GM18519 (cell line): ENCODE data around the gene BMPR2.
"Not testable (repeated sequence)": the region's sequence is repeated elsewhere in the genome, so short reads cannot be mapped to it uniquely, and the experiment has no call there.

Experiments used
- ATAC-seq: cut with Tn5 transposase; IDR thresholded peaks from one replicate; pipeline ENCODE4 v1.9.1; 2021; ENCODE audit warnings: mild to moderate bottlenecking, moderate library complexity; ENCODE audit not compliant: unreplicated experiment, low FRiP score

Gene BMPR2

DNA sequence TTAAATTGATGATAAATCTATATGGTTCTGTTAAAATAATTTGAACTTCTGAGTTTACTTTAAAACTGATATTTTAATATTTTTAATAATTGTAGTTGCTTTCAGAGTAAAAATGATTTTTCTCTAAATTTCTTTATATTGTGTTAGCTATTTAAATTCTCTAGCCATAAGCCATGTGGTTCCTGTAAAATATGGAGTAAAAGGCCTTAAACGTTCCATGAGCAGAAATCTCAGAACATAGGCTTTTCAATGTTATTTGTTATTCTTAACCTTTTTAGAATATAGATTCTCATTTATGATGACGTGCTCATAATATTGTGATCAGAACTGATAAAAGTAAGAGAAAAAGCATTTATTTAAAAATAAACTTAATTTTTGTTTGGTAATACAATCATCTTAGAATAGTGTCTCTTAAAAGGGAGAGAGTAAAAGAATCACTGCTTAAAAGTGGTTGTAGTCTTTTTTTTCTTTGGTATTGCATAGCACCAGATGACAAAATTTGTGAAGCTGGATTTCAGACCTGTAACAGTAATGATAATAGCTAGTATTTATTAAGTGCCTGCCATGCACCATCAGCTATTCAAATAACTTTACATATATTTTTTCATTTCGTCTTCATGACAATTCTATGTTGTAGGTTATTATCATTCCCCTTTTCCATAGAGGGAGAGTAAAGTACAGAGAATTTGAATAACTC, 2.7 kb downstream of the BMPR2 start:
- no peak for ATAC-seq

DNA sequence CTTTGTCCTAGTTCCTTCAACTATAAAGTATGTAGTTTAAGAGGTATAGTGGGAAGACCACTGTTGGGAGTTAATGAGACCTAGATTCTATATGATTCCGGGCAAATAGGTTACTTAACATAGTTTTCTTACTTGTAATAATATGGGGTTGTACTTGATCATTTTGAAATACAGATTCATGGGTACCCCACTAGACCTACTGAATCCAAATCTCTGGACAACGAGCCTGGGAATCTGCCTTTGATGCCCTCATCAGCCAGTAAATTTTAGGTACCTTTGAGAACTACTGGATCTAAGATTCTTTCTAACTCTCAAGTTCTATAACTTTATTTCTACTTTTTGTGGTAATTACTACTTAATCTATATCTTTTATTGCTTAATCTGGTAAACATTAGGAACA, 6.6 kb downstream of the BMPR2 start:
- no peak for ATAC-seq

DNA sequence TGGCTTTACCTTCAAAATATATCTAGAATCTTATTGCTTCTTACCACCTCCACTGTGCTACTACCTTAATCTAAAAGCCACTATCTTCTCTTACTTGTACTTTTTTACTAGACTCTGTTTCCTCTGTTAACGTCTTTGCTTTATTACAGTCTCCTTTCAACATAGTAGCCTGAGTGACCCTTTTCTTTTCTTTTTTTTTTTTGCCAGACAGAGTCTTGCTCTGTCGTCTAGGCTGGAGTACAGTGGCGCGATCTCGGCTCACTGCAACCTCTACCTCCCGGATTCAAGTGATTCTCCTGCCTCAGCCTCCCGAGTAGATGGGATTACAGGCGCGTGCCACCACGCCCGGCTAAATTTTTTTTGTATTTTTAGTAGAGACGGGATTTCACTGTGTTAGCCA, 10.4 kb downstream of the BMPR2 start:
- ATAC-seq: not testable (repeated sequence)

DNA sequence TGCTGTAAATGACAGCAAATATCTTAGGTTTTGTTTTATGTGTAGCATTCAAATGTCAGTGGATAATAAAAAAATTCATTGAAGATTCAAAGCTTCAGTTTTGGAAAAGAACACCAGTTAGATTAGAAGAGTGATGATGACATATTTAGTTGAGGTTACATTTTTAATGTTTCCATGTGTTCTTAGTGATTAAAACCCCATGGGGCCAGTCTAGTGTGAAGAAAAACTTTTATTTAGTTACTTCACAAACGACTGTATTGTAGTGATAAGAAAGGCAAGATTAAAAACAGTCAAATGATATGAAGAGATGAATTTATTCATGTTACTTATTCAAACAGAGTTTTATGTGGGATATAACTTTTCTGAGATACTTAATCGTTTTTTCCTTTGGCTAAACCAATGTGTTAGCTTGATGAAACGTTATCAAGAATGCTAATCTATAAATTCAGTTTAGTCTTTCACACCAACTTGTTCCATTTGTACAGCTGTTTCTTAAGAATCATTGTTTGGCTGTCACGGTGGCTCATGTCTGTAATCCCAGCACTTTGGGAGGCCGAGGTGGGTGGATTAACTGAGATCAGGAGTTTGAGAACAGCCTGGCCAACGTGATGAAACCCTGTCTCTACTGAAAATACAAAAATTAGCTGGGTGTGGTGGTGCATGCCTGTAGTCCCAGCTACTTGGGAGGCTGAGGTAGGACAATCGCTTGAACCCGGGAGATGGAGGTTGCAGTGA, 11.6 kb downstream of the BMPR2 start:
- ATAC-seq: no peak

DNA sequence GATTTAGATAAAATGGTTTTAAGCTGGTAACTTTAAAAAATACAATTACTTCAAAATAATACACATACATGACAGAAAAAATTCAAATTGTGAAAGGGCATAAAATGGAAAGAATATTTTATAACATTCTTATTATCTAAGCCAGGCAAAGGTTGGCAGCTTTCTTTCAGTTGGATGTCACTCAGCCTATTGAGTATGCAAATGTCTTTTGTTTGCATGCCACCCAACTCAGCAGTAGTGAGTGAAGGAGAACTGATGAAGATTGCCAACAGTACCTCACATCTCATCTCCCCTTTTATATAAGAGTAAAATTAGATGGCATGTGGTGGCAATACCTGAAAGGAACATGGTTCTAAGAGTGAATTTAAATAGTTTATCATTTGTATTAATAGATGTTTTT, 24.8 kb downstream of the BMPR2 start:
- ATAC-seq: no peak

DNA sequence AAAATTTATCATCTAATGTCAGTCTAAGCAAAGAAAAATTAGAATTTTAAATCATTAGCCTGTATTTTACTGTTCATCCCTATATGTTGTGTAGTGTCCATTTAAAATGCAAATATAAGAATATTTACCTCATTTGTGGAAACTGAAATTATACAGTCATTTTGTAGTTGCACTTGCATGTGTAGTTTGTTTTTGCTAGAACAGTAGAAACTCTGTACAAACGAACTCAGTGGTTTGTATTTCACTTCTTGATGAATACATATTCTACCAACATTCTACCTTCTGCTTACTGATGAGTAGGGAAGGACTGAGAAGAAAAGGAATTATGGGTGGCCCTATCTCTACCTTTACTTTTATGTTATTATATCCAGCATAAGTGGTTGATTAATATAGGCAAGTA, 29.7 kb downstream of the BMPR2 start:
- no peak for ATAC-seq

DNA sequence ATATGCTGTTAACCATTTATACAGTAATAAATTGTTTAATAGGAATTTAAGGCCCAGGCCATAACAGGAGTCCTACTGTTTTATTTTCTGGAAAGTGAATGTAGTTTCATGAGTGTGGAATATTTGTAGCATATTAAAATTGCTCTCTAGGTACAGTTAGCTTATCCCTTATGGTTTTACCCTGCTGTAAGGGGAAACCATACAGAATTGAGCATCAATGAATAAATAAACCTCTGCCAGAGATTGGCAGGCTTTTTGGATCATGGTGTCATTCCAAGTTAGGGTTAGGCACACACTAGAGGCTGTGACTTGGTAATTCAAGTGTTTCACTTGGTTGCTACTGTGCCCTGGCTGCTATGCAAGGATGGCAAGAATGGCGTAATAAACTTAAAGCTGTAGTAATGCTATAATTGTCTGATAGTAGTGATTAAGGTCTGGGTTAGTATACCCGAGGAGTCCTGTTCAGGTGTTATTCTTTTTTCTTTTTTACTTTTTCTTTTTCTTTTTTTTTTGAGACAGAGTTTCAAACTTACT, 30.4 kb downstream of the BMPR2 start:
- no peak for ATAC-seq

DNA sequence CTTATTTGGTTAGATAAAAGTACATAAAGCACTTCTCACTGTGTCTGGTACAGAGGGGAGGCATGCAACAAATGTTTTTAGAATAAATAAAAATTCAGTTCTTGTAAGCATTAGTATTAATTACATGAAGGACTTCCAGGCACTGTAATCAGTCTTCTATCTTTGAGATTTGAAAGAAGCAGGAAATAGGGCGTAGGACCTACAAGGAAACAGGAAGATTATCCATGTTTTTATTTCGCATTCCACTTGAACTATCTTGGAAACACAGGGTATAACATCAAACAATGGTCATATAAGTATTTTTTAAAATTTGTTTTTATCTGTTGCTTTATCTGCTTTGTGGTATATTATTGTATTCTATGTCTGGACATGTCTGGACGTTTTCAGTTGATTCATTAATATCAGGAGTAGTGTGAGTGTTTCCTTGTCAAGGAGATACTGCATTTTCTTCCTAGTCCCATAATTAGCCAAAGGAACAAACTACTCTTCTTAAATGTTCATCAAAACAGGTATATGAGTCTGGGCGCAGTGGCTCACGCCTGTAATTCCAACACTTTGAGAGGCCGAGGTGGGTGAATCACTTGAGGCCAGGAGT, 32.5 kb downstream of the BMPR2 start:
- no peak for ATAC-seq

DNA sequence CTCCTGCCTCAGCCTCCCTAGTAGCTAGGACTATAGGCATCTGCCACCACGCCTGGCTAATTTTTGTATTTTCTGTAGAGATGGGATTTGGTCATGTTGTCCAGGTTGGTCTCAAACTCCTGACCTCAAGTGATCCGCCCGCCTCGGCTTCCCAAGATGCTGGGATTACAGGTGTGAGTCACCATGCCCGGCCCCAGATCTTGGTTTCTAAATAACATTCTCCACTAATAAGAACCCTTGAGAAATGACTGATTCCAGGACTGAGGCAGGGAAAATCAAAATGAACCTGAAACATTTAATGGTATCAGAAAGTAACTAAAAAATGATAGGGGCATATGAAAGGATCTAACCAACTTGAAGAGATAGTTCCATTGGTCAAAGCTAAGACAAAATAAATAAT, 34.0 kb downstream of the BMPR2 start:
- no peak for ATAC-seq

DNA sequence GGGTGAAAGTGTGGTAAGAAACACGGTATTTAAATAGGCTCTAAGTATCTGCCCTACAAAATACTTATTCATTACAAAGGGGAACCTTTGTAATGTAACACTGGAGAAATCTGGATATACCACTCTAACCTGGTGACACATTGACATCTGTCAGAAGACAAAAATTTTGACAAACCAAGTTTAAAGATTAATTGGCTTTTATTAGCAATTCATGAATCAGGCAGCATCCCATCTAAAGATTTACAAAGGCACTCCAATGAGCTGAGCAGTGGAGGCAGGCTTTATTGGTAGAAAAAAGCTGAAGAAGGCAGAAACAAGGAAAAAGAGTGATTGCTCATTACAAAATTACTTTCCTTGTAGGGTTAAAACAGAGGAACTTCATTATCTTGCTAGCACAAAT, 35.0 kb downstream of the BMPR2 start:
- no peak for ATAC-seq

DNA sequence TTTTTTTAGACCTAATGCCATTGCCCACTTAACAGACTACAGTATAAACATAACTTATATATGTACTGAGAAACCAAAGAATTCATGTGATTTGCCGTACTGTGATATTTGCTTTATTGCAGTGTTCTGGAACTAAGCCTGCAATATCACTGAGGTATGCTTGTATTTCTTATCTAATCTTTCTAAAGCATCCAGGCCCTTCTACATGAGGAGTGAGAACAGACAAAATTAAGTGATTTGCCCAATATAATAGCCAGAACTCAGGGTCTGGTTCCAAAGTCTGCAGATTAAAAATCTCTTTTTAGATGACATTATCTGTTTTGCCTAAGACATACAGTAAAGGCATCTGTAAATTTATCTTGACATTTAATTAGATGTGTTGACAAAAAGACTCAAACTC, 41.9 kb downstream of the BMPR2 start:
- no peak for ATAC-seq

DNA sequence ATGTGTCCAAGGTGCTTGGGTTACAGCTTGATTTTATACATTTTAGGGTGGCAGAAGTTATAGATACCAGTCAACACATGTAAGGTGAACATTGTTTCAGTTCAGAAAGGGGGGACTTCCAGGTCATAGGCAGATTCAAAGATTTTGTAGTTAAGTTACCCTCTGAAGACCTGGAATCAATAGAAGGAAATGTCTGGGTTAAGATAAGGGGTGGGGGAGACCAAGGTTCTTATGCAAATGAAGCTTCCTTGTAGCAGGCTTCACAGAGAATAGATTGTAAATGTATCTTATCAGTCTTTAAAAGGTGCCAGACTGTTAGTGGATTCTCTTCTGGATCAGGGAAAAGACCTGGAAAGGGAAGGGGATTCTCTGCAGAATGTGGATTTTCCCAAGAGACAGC, 42.4 kb downstream of the BMPR2 start:
- no peak for ATAC-seq

DNA sequence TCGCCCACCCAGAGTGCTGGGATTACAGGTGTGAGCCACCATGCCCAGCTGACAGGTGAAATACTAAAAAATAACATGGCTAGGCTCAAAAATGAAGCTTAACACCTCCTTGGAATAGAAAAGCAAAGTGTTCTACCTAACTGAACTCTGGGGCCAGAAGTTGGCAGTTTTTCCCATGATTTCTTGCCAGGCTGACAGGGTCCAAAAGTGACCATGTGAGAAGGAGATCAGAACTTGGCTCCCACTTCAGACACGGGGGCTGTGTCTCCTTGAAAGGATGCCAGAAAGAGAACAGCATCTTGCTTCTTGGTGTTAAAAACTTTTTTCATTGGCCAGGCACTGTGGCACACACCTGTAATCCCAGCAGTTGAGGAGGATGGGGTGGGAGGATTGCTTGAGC, 47.0 kb downstream of the BMPR2 start:
- no peak for ATAC-seq

DNA sequence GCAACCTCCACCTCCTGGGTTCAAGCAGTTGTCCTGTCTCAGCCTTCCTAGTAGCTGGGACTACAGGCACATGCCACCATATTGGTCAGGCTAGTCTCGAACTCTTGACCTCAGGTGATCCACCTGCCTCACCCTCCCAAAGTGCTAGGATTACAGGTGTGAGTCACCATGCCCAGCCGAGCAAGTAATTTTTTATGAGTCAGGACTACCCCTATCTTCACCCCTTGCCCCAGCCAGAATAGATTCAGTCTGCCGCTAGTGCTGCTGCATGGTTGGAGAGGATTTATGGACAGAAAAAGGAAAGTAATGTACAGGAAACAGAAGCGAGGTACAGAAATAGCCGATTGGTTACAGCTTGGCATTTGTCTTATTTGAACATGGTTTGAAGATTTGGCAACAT, 48.9 kb downstream of the BMPR2 start:
- ATAC-seq: no peak

DNA sequence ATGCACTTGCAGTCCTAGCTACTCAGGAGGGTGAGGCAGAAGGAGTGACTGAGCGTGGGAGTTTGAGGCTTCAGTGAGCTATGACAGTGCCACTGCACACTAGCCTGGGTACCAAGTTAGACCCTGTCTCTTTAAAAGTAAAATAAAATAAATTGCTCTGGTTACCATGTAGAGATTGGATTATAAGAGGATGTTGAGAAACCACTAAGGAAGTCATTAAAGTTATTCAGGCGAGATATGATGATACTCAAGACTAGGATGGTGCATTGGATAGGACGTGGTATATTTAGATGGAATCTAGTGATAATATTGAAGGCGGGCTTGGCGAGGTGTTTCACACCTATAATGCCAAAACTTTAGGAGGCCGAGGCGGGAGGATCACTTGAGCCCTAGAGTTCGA, 50.6 kb downstream of the BMPR2 start:
- no peak for ATAC-seq

DNA sequence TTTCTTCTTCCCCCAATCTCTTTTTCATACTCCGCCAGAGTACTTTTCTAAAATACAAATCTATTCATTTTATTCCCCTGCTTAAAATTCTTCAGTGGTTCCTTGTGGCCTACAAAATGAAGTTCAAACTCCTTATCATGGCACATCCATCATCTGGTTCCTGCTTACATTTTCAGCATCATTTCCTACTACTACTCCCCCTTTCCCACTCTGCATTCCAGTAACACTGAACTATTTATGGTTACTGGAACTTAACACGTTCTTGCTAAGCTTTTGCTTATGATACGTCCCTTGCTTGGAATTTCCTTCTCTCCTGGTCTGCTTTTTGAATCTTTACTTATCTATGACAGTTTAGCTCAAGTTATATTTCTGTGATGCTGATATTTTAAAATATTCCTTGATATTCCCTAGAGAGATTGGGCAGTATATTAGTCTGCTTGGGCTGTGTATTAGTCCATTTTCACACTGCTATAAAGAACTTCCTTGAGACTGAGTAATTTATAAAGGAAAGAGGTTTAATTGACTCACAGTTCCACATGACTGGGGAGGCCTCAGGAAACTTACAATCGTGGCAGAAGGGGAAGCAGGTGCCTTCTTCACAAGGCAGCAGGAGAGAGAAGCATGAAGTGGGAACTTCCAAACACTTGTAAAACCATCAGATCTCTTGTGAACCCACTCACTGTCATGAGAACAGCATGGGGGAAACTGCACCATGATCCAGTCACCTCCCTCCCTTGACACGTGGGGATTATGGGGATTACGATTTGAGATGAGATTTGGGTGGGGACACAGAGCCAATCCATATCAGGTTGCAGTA, 53.2 kb downstream of the BMPR2 start:
- ATAC-seq: no peak

DNA sequence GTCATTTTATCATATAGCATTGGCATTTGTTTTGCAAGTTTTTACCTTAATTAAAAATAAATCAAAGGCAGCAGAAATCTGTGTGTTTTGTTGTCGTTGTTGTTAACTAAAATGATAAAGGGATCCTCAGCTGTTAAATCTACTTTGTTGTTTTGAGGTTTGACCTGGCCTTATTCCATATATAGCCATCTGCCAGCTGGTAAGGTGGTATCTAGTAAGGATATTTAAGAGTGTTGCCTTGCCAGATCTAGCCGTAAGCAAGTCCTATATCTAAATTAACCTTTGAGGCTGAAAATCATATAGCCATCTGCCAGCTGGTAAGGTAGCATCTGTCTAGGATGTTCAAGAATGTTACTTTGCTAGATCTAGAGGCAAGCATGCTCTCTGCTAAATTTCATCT, 56.6 kb downstream of the BMPR2 start:
- no peak for ATAC-seq

DNA sequence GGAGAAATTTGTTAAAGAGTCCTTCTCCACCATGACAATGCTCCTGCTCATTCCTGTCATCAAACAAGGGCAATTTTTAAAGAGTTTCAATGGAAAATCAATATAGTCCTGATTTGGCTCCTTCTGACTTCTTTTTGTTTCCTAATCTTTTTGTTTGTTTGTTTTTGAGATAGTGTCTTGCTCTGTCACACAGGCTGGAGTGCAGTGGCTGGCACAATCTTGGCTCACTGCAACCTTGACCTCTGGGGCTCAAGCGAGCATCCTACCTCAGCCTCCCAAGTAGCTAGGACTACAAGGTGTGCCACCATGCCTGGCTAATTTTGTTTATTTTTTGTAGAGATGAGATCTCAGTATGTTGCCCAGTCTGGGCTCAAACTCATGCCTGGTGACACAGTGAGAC, 58.3 kb downstream of the BMPR2 start:
- no peak for ATAC-seq

DNA sequence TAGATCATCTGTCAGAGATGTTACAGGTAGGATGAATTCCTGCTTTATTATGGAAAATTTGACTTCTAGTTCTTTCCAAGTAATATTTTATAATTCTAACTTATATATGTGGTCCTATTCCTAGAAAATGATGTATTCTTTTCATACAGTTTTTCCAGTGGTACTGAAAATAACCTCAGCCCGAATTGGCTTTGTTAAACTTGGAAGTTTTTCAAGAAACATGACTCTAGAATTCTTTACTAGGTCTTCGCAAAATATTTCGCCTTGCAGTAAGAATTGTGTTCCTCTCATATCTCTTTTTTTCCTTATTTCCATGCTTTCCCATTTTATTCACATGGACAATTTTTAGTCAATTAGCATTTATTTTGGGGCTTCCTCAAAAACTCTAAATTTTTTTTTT, 60.5 kb downstream of the BMPR2 start:
- no peak for ATAC-seq

DNA sequence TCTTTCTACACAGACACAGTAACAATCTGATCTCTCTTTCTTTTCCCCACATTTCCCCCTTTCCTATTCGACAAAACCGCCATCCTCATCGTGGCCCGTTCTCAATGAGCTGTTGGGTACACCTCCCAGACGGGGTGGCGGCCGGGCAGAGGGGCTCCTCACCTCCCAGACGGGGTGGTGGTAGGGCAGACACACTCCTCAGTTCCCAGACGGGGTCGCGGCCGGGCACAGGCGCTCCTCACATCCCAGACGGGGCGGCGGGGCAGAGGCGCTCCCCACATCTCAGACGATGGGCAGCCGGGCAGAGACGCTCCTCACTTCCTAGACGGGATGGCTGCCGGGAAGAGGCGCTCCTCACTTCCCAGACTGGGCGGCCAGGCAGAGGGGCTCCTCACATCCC, 64.0 kb downstream of the BMPR2 start:
- ATAC-seq: not testable (repeated sequence)

DNA sequence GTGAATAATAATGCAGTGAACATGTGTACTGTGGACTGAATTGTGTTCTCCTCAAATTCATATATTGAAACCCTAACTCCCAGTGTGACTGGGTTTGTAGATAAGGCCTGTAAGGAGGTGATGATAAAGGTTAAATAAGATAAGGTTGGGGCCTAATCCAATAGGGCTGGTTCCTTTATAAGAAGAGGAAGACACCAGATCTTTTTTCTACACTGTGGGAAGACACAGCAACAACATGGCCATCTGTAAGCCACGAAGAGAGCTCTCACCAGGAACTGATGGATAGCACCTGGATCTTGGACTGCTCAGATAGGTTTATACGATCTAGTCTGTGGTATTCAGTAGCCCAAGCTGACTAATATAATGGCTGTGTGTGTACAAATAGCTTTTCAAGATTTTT, 66.8 kb downstream of the BMPR2 start:
- no peak for ATAC-seq
